ENCODE results near the gene WFDC10B.
"Not testable (repeated sequence)": the region's sequence is repeated elsewhere in the genome, so short reads cannot be mapped to it uniquely, and the experiment has no call there.

The WFDC10B gene

GRCh38 chr20:45646875-45647274, 57.9 kb downstream of the WFDC10B start:
- DNase-seq = no peak

- DNase-seq = not testable (repeated sequence)
Observed at GRCh38 chr20:45645869-45646268, 59.0 kb downstream of the WFDC10B start.

- DNase-seq = not testable (repeated sequence)
Observed at GRCh38 chr20:45641076-45641475, 63.7 kb downstream of the WFDC10B start.

GRCh38 chr20:45639687-45640086, 65.1 kb downstream of the WFDC10B start:
- DNase-seq = no peak

GRCh38 chr20:45636513-45636912, 68.3 kb downstream of the WFDC10B start:
- no peak for DNase-seq
